ENCODE measurements around the gene IL16.

DNA sequence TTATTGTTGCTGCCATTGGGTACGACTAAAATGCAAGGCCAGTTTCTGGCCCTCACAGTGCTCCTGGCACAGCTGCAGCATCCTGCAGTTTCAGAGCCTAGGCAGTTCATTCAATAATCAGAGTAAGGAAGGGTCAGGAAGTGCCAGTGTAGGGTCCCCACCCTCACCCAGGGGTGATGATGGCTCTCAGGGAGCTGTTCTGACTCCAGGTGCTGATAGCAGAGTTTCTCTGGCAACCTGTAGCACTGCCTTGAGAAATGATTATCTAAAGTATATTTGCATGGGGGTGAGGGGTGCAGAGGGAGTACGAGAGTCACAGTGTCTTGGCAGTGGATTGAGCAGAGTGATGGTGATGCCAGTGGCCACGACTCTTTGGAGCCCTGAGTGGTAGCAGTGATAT lies 15.5 kb upstream of the IL16 start:
- TF ChIP-seq POLR2AphosphoS5 (IDR thresholded peaks at IDR 0.05; ENCODE audit: low read depth, low read length) (no peak), POLR2A (IDR thresholded peaks at IDR 0.05; ENCODE audit: low read depth, low read length) (no peak), TAF1 (IDR thresholded peaks at IDR 0.05; ENCODE audit: borderline replicate concordance, low read depth, low read length) (no peak)
